GM21423 (cell line): Measurements from ENCODE around the gene VWF.

Source experiments
- ATAC-seq: cut with Tn5 transposase; IDR thresholded peaks from one replicate; pipeline ENCODE4 v1.9.1; 2021; ENCODE audit warnings: mild to moderate bottlenecking, moderate library complexity; ENCODE audit not compliant: unreplicated experiment

Gene VWF

GRCh38 chr12:6080149-6081045 lies 44.1 kb downstream of the VWF start:
- no peak for ATAC-seq

GRCh38 chr12:6078398-6079096 lies 45.9 kb downstream of the VWF start:
- ATAC-seq: no peak

GRCh38 chr12:6077692-6078083 lies 46.8 kb downstream of the VWF start:
- no peak for ATAC-seq

DNA sequence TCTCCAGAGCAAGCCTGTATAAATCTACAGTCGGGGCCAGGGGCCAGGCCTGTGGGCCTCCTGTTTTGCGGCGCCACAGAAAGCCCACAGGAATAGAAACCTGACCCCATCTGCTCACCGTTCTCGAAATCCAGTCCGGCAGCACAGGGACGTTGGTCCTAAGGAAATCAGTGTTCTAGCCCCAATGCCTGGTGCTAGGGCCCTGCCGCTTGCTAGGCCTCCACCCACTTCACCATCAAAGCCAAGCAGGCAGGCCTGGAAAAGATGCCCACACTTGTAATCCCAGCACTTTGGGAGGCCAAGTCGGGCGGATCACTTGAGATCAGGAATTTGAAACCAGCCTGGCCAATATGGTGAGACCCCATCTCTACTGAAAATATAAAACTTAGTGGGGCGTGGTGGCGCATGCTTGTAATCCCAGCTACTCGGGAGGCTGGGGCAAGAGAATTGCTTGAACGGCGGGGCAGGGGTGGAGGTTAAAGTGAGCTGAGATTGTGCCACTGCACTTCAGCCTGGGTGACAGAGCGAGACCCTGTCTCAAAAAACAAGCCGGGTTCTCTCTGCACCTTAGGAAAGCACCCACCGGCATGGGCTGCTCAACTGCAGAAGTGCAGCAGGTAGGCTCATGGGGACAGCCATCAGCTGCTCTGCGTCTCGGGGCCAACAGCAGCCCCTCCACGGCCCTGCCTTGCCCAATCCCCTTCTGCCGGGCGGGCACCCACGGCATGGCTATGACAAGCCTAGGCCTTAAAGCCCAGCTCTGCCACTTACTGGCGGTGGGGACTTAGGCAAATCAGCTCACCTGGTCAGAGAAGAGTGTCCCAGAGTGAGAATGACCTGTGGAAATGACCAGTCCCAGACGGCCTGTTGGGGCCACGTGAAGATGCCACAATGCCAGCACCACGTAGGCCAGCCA lies 47.4 kb downstream of the VWF start:
- no peak for ATAC-seq

DNA sequence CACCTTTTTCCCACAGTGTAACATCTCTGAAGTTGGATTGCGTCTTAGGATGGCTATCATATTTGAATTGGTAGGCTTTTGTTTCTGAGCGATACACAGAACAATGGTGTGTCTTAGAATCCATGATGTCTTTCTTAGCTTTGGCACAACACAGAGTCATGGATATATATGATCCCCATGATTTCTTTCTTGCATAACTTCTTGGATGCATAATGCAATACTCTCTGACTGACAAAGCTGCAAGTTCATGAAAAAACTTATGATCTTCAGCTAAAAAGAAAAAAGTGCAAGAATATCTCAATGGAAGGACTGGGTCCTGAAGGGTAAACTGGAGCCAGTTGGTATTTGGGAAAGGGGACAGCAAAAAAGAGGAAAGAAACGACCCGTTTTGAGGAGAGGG lies 48.1 kb downstream of the VWF start:
- no peak for ATAC-seq

- no peak for ATAC-seq
Measured at GRCh38 chr12:6074979-6075585, 49.4 kb downstream of the VWF start.

GRCh38 chr12:6074427-6074826 lies 50.0 kb downstream of the VWF start:
- ATAC-seq: no peak

DNA sequence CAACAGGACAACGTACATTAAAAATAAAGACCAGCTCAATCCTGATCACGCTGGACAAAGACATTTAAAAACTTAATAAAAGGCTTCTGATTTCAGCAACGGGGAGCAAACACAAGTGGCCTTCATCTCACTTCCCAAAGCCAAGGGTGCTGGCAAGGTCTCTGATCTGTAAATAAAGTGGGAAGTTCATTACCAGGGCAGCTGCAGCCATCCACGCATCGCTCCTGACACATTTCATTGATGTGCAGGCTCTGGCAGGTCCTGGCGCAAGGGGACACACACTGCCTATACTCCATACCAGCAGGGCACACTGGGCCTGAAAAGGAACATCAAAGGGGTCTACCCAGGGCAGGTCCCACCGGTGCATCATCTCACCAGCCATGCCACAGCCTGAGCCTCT lies 51.0 kb downstream of the VWF start:
- no peak for ATAC-seq

DNA sequence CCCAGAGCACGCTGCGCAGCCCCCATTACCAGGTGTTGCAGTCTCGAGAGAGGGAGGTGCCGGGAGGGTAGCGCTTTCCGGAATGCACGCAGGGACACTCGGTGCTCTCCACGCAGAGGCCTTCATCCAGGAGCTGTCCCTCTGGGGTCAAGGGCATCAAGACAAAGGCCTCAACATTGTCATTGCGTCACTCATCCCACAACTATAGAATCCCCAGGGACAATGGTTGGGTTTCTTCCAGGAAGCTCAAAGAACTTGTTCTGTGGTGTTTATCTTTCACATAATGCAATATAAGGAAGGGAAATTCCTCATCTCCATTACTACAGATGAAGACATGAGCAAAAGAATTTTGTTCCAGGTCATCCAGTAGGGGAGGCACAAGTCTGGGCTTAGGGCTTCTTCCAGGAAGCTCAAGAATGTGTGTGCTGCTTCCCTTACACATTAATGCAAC lies 52.1 kb downstream of the VWF start:
- ATAC-seq: no peak

GRCh38 chr12:6071589-6071988 lies 52.9 kb downstream of the VWF start:
- ATAC-seq: no peak

- no peak for ATAC-seq
Measured at GRCh38 chr12:6070472-6071257, 53.8 kb downstream of the VWF start.

GRCh38 chr12:6069437-6070093 lies 54.9 kb downstream of the VWF start:
- ATAC-seq: no peak

GRCh38 chr12:6068227-6068626 lies 56.2 kb downstream of the VWF start:
- ATAC-seq: no peak

DNA sequence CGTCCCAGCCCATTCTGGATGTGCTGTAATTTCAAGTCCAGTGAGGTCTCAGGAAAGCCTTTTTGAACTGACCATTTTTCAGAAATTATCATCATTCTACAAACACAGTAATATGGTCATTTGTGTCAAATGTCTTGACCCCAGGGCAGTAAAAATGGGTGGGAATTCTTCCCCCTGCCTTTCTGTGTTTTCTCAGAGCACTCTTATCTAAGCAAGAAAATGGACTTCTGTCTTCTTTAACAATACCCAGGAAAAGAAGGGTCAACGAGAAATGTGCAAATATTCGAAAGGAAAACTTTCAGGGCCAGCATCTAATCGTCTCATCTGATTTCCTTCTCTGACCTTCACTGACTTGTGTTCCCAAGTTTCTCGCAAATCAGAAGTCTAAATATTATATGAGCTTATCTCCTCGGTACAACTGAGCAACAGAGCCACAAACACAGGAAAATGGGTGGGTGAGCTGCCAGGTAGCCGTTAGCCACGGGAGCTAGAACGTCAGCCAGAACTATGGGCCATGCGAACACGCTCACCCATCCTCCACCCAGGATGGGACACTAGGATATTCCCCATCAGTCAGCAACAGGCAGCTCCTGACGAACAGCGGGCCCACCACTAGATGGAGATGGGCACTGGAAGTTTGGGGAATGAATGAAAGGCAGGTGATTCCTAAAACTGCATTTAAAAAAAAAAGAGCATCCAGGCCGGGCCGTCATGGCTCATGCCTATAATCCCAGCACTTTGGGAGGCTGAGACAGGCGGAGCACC lies 57.1 kb downstream of the VWF start:
- ATAC-seq: no peak

GRCh38 chr12:6066651-6067050 lies 57.8 kb downstream of the VWF start:
- ATAC-seq: no peak

DNA sequence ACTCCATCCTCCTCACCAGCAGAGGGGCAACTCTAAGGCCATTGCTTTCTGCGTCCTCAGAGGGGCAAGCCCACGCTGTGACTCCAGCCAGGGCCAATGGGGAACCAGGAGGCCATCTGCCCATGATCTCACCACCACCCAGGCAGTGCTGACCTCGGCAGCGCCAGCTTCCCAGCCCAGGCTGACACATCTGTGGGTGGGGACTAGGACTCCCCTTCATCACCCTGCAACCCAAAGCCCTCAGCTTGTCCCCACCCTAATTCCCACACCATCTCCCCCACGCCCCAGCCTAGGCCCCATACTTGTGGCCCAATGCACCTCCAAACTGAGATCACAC lies 58.6 kb downstream of the VWF start:
- no peak for ATAC-seq

DNA sequence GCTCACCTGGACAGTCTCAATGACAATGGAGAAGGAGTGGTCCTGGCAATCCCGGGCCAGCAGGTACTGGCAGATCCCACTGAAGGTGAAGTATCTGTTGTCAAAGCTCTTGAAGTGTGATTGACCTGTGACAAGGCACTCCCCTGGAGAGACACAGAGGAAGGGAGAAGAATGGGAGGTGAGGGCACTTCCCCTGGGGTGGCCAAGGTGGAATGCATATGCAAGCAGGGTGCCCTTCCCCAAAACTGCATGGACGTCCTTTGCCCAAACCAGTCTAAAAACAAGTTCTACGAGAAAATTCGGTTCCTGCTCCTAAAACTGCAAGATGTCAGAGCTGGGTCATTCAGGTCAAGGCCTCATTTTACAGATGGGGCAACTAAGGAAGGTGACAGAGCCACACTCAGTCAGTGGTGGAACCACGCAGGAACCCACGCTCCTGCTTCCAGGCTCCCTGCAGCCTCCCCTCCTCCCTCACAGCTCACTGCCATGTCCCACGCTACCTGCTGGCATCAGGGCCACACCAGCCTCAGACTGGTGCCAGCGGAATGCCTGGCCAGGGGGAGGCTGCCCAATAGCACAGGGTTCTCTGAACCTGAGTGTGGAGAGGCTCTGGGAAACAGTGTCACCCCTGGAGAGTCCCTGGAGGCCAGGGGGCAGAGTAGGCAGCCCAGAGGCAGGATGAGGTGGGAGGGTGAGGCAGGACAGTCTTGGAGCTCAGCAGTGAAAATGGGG lies 59.2 kb downstream of the VWF start:
- no peak for ATAC-seq
